ENCODE data around the gene ANKRD18B.
"Not testable (repeated sequence)": the region's sequence is repeated elsewhere in the genome, so short reads cannot be mapped to it uniquely, and the experiment has no call there.

GRCh38 chr9:33612410-33612809, 88.4 kb downstream of the ANKRD18B start:
- not testable (repeated sequence) for TF ChIP-seq EZH2 (IDR thresholded peaks at IDR 0.05; ENCODE audit: borderline replicate concordance, low read length)
- TF ChIP-seq, protein P1, sequence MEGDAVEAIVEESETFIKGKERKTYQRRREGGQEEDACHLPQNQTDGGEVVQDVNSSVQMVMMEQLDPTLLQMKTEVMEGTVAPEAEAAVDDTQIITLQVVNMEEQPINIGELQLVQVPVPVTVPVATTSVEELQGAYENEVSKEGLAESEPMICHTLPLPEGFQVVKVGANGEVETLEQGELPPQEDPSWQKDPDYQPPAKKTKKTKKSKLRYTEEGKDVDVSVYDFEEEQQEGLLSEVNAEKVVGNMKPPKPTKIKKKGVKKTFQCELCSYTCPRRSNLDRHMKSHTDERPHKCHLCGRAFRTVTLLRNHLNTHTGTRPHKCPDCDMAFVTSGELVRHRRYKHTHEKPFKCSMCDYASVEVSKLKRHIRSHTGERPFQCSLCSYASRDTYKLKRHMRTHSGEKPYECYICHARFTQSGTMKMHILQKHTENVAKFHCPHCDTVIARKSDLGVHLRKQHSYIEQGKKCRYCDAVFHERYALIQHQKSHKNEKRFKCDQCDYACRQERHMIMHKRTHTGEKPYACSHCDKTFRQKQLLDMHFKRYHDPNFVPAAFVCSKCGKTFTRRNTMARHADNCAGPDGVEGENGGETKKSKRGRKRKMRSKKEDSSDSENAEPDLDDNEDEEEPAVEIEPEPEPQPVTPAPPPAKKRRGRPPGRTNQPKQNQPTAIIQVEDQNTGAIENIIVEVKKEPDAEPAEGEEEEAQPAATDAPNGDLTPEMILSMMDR (IDR thresholded peaks at IDR 0.05; ENCODE audit: low read length): not testable (repeated sequence)
